K562 (cell line): ENCODE results near the gene FAM200A. TPM values are rescaled to one million over a fixed set of nuclear protein-coding genes. Genes with fewer than 3 reads are reported as not detected.

ENCODE experiments used
- CBX5 ChIP-seq: IDR thresholded peaks from 2 replicates; pipeline ENCODE4 v1.6.1; 2014; ENCODE audit warnings: low read depth, borderline replicate concordance
- FOS ChIP-seq: IDR thresholded peaks from 3 replicates; pipeline ENCODE4 v1.6.1; 2011; ENCODE audit not compliant: insufficient read length; ENCODE audit errors: extremely low read depth
- FOXA1 ChIP-seq: fragments of 450-650 bp; IDR thresholded peaks from 2 replicates; pipeline ENCODE4 v1.6.1; 2016; ENCODE audit warnings: mild to moderate bottlenecking, borderline replicate concordance
- HDAC2 ChIP-seq: fragments of 450-650 bp; IDR thresholded peaks from 2 replicates; pipeline ENCODE4 v1.6.1; 2016; ENCODE audit warnings: mild to moderate bottlenecking
- KDM1A ChIP-seq, 2 experiments: fragments of 450-650 bp; IDR thresholded peaks; 2 replicates each; pipeline ENCODE4 v1.6.1; 2016; ENCODE audit warnings: mild to moderate bottlenecking in 2 of 2
- L3MBTL2 ChIP-seq: fragments of 450-650 bp; IDR thresholded peaks from 2 replicates; pipeline ENCODE4 v1.6.1; 2016; ENCODE audit warnings: mild to moderate bottlenecking, moderate library complexity
- MEIS2 ChIP-seq: fragments of 450-650 bp; IDR thresholded peaks from 2 replicates; pipeline ENCODE4 v1.6.1; 2014; ENCODE audit warnings: mild to moderate bottlenecking; ENCODE audit not compliant: partially characterized antibody
- MTA2 ChIP-seq: fragments of 450-650 bp; IDR thresholded peaks from 2 replicates; pipeline ENCODE4 v1.6.1; 2016; ENCODE audit warnings: low read depth
- NCOR1 ChIP-seq: fragments of 450-650 bp; IDR thresholded peaks from 2 replicates; pipeline ENCODE4 v1.6.1; 2016; ENCODE audit warnings: mild to moderate bottlenecking, moderate library complexity
- PCBP2 ChIP-seq: fragments of 200-400 bp; formaldehyde crosslinking; IDR thresholded peaks from 2 replicates; pipeline ENCODE4 v1.6.1; 2018; ENCODE audit warnings: low read length, low read depth, mild to moderate bottlenecking, moderate library complexity; ENCODE audit not compliant: poor library complexity, severe bottlenecking
- PYGO2 ChIP-seq: fragments of 450-650 bp; IDR thresholded peaks from 2 replicates; pipeline ENCODE4 v1.6.1; 2016; ENCODE audit warnings: mild to moderate bottlenecking, missing genetic modification characterization, moderate library complexity, missing compliant biosample characterization
- SOX6 ChIP-seq: fragments of 450-650 bp; IDR thresholded peaks from 2 replicates; pipeline ENCODE4 v1.6.1; 2014; ENCODE audit warnings: mild to moderate bottlenecking
- SP2 ChIP-seq: IDR thresholded peaks from 2 replicates; pipeline ENCODE4 v1.6.1; 2011; ENCODE audit warnings: mild to moderate bottlenecking, low read depth, low read length, moderate library complexity; ENCODE audit not compliant: poor library complexity, severe bottlenecking; ENCODE audit errors: extremely low read depth
- TAF9B ChIP-seq: fragments of 450-650 bp; IDR thresholded peaks from 2 replicates; pipeline ENCODE4 v1.6.1; 2018; ENCODE audit warnings: mild to moderate bottlenecking; ENCODE audit not compliant: partially characterized antibody
- TCF3 ChIP-seq: sonication (generic); formaldehyde crosslinking; IDR thresholded peaks from 2 replicates; pipeline ENCODE4 v1.4.0; 2020; ENCODE audit warnings: mild to moderate bottlenecking, missing genetic modification reagents
- TCFL5 ChIP-seq: fragments of 250-450 bp; sonication (Bioruptor Pico); conservative IDR thresholded peaks from 2 replicates; pipeline ENCODE4 v1.6.1; 2021; ENCODE audit warnings: mild to moderate bottlenecking, moderate library complexity, matching md5 sums
- TOE1 ChIP-seq, 2 experiments: fragments of 450-650 bp in 1 of 2; sonication (generic) in 1 of 2; formaldehyde crosslinking in 1 of 2; IDR thresholded peaks; 2 replicates each; pipeline versions ENCODE4 v1.7.1 to v1.8.0; 2016 to 2022; ENCODE audit warnings: borderline replicate concordance in 2 of 2, mild to moderate bottlenecking in 2 of 2, antibody characterized with exemption in 1 of 2, inconsistent platforms in 1 of 2, low read depth in 1 of 2, missing genetic modification reagents in 1 of 2, moderate library complexity in 1 of 2
- ZBTB1 ChIP-seq: sonication (generic); formaldehyde crosslinking; IDR thresholded peaks from 2 replicates; pipeline ENCODE4 v1.8.1; 2023; ENCODE audit warnings: missing genetic modification reagents, low read depth, mild to moderate bottlenecking, borderline replicate concordance
- ZNF143 ChIP-seq: sonication (generic); formaldehyde crosslinking; IDR thresholded peaks from 2 replicates; pipeline ENCODE4 v1.9.0; 2022; ENCODE audit warnings: mild to moderate bottlenecking, missing genetic modification reagents
- ZNF165 ChIP-seq: fragments of 250-450 bp; sonication (Bioruptor Pico); IDR thresholded peaks from 2 replicates; pipeline ENCODE4 v1.4.0; 2020; ENCODE audit warnings: borderline replicate concordance
- polyA plus RNA-seq, 8 experiments: library from polyadenylated mRNA; depleted of rRNA in 4 of 8; stranded (reverse) in 5 of 8; unstranded in 3 of 8; fragments of >200 nt; fragmentation: Nextera tagmentation in 2 of 8; fragmentation: Illumina TruSeq in 1 of 8; extraction: Ambion mirVana in 2 of 8; extraction: Trizol in 1 of 8; gene quantifications; 2 replicates each; pipeline versions ENCODE4 v1.2.1 to v1.2.3, GENCODE V29; 2011 to 2014; ENCODE audit warnings: inconsistent platforms in 1 of 8, missing spikeins in 1 of 8
- total RNA-seq, 7 experiments: library from RNA; depleted of rRNA in 6 of 7; stranded (reverse); fragments of >200 nt in 6 of 7; fragmentation: Illumina TruSeq in 2 of 7; extraction: Trizol in 2 of 7; gene quantifications; 2 replicates each; pipeline versions ENCODE4 v1.2.1 to v1.2.3, GENCODE V29; 2011 to 2021; ENCODE audit warnings: low replicate concordance in 1 of 7
- TF ChIP-seq, protein P1 (sequence below): fragments of 450-650 bp; IDR thresholded peaks from 2 replicates; pipeline ENCODE4 v1.6.1; 2016; ENCODE audit warnings: low read depth, mild to moderate bottlenecking, moderate library complexity
- TF ChIP-seq, protein P2 (sequence below): fragments of 250-450 bp; sonication (Bioruptor Pico); IDR thresholded peaks from 2 replicates; pipeline ENCODE4 v1.4.0; 2020; ENCODE audit warnings: mild to moderate bottlenecking
- TF ChIP-seq, protein P3 (sequence below): fragments of 250-450 bp; sonication (Bioruptor Pico); IDR thresholded peaks from 2 replicates; pipeline ENCODE4 v1.4.0; 2020; ENCODE audit warnings: mild to moderate bottlenecking, moderate library complexity

The FAM200A gene
- total and polyA plus RNA-seq, 9 of the 15 experiments (the other 6 are each of a cell fraction or from before 2014, with no cell fraction given): 3.3 to 11.2 (median 8.3) TPM

DNA sequence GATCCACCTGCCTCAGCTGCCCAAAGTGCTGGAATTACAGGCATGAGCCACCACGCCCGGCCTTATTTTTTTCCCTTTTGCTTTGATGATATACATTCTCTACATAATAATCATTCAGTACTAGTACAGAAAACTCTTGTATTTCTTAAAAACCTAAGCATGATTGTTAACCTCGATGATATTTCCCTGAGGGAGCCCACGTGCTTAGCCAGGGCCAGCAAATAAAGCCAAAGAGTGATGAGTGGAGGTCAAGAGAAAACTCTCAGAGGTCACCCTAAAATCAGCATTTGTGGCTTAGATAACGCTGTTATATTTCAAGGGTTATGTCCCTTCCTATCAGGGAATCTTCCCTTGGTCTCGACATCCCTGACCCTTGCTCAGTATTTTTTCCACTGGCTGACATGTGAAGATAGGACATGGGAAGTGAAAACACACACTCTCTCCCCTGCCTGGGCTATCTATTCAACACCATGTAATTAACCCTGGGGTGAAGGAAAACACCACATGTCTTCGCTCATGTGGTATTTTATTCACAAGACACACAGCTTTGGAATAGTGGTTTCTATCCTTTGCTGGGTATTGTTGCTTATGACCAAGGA lies 12.6 kb downstream of the FAM200A start (continued):
- no peak for TF ChIP-seq TOE1 (IDR thresholded peaks at IDR 0.05; ENCODE audit: borderline replicate concordance)
- no peak for TF ChIP-seq TOE1 (CRISPR knock-in tag; IDR thresholded peaks at IDR 0.05; ENCODE audit: borderline replicate concordance, low read depth)
- TF ChIP-seq SOX6: 0 out of 2 replicates have a peak, but pooled peaks have one; percentile 19
- peak; percentile 14; the same call in 1 of the 2 replicates for TF ChIP-seq NCOR1
- TF ChIP-seq TCFL5 (CRISPR knock-in tag): no peak
- TF ChIP-seq PCBP2: no peak
- no peak for TF ChIP-seq TAF9B
- TF ChIP-seq, protein P1, sequence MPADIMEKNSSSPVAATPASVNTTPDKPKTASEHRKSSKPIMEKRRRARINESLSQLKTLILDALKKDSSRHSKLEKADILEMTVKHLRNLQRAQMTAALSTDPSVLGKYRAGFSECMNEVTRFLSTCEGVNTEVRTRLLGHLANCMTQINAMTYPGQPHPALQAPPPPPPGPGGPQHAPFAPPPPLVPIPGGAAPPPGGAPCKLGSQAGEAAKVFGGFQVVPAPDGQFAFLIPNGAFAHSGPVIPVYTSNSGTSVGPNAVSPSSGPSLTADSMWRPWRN: peak; percentile 79
- TF ChIP-seq TCF3: peak; percentile 50
- TF ChIP-seq FOS: no peak
- TF ChIP-seq KDM1A (IDR thresholded peaks at IDR 0.05): peak; percentile 87 to 90; a peak in 3 of 4 replicates
- 0 out of 2 replicates have a peak, but pooled peaks have one; percentile 29 for TF ChIP-seq MTA2
- TF ChIP-seq HDAC2: peak; percentile 57; the same call in 1 of the 2 replicates
- TF ChIP-seq SP2: no peak
- no peak for TF ChIP-seq PYGO2 (tag)
- peak; percentile 84 for TF ChIP-seq L3MBTL2
- TF ChIP-seq ZBTB1 (CRISPR knock-in tag): no peak
- no peak for TF ChIP-seq FOXA1
- TF ChIP-seq ZNF143 (CRISPR knock-in tag): no peak
- TF ChIP-seq, protein P2, sequence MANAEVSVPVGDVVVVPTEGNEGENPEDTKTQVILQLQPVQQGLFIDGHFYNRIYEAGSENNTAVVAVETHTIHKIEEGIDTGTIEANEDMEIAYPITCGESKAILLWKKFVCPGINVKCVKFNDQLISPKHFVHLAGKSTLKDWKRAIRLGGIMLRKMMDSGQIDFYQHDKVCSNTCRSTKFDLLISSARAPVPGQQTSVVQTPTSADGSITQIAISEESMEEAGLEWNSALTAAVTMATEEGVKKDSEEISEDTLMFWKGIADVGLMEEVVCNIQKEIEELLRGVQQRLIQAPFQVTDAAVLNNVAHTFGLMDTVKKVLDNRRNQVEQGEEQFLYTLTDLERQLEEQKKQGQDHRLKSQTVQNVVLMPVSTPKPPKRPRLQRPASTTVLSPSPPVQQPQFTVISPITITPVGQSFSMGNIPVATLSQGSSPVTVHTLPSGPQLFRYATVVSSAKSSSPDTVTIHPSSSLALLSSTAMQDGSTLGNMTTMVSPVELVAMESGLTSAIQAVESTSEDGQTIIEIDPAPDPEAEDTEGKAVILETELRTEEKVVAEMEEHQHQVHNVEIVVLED (CRISPR knock-in tag): no peak
- peak; percentile 81 for TF ChIP-seq MEIS2
- TF ChIP-seq, protein P3, sequence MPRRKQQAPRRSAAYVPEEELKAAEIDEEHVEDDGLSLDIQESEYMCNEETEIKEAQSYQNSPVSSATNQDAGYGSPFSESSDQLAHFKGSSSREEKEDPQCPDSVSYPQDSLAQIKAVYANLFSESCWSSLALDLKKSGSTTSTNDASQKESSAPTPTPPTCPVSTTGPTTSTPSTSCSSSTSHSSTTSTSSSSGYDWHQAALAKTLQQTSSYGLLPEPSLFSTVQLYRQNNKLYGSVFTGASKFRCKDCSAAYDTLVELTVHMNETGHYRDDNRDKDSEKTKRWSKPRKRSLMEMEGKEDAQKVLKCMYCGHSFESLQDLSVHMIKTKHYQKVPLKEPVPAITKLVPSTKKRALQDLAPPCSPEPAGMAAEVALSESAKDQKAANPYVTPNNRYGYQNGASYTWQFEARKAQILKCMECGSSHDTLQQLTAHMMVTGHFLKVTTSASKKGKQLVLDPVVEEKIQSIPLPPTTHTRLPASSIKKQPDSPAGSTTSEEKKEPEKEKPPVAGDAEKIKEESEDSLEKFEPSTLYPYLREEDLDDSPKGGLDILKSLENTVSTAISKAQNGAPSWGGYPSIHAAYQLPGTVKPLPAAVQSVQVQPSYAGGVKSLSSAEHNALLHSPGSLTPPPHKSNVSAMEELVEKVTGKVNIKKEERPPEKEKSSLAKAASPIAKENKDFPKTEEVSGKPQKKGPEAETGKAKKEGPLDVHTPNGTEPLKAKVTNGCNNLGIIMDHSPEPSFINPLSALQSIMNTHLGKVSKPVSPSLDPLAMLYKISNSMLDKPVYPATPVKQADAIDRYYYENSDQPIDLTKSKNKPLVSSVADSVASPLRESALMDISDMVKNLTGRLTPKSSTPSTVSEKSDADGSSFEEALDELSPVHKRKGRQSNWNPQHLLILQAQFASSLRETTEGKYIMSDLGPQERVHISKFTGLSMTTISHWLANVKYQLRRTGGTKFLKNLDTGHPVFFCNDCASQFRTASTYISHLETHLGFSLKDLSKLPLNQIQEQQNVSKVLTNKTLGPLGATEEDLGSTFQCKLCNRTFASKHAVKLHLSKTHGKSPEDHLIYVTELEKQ (CRISPR knock-in tag): no peak
- TF ChIP-seq CBX5: no peak
- no peak for TF ChIP-seq ZNF165 (CRISPR knock-in tag)
